Hepatic stellate cell (primary cell): ENCODE results near the gene KAZN.

Experiments
- DNase-seq: peaks from one replicate; pipeline ENCODE4 v3.0.0; 2011; ENCODE audit warnings: low spot score

Gene KAZN

DNA sequence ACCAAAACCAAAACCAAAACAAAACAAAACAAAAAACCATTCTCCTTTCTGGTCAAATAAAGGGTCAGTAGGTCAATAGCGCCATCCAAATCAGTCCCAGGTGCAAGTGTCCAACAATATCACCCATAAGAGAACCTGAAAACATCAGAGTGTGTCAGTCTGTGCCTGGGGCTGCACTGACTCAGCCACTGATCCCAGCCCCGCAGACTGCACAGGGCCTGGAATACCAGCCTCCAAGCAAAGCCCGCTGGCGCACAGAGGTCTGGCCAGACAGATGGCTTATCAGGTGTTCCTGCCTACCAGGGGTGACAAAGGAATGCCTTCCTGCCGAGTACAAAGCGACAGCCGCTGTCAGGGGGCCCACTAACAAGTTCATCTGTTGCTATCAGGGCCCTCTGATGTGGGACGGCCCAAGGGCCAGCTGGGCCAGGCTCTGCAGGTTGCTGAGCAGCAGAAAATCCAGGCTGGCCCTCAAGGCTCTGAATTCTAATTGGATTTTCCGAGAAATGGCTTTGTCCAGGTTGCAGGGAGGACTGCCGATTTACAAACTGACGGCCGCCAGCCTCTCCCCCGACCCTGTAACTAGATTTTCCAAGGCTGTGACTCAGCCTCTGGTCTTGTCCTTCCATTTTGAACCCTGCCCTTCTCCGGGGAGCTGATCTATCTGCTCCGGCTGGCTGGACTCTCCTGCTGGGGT, 541.3 kb downstream of the KAZN start:
- no peak for DNase-seq

DNA sequence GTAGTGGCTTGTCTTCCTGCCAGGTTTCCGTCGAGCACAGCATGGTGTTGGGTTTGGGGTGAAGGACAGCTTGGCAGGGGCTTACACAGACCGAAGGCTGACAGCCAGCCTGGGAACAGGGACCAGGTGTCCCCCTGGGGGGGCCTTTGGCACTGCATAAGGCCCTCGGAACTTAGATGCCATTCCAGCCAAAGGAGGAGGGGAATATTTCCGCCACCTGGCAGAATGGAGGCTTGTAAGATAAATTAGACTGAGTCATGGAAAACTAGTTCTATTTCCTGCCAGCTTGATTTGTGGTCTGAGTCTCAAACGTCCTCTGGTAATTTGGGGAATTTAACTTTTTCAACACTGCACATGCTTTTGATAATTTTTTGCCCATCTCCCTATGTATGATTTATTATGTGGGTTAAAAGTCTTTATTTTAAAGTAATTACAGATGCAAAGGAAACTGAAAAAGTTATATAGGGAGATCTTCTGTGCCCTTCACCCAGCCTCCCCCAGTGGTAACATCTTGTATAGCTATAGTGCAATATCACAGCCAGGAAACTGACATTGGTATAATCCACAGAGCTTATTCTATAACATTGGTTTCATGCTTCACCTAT, 543.6 kb downstream of the KAZN start:
- no peak for DNase-seq

DNA sequence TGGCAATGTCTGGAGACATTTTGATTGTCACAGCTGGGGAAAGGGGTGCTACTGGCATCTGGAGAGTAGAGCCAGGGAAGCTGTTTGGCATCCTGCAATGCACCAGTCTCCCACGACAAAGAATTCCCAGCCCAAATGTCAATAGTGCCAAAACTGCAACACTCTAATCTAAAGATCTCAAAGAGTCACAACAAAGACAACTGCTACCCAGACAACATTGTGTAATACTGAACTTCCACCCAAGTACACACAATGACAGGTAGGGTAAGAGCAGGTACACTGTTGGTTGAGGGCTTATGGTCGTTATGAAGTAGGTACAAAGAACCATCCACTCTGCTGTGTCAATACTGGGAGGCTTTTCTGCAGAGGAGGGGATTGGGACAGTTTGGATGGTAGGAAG, 546.8 kb downstream of the KAZN start:
- no peak for DNase-seq

DNA sequence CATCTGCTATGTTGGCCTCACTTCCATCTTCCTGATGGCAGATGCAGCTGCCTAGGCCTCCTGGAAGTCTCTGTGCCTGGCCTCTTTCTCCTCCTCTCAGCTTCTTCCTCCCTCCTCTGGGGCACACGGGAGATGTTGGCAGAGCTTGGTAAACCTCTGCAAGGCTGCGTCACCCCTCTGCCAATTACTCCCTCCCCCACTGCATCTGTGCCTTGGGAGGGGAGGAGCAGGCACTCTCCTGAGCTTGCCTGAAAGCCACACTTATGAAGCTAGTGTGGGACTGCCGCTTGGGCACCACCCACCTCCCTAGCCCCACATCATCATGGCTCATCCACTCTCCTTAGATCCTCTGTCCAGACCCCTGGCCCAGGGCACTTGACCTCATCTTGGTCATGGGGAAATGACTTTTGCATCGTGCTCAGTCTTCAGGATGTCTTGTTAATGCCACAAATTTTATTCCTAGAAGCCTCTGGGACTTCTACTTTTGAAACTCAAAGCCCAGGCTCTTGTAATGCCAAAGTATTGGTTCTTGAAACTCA, 547.7 kb downstream of the KAZN start:
- DNase-seq: no peak

DNA sequence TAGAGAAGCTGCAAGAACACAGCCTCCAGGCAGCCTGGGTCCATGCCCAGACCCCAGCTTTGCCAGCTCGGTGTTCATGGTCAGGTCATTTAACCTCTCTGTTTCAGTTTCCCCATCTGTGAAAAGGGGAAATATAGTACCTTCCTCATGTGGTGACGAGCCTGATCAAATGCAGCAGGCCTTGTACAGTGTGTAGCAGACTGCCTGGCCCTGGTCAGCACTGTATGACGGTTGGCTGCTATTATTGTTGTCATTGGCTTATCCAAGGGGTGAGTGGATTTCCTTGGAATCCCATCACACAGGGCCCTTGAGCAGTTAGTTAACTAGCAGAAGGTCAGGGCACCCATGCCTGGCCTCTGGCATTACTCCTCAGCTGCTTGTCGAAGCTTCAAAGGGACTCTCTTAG, 548.5 kb downstream of the KAZN start:
- no peak for DNase-seq

DNA sequence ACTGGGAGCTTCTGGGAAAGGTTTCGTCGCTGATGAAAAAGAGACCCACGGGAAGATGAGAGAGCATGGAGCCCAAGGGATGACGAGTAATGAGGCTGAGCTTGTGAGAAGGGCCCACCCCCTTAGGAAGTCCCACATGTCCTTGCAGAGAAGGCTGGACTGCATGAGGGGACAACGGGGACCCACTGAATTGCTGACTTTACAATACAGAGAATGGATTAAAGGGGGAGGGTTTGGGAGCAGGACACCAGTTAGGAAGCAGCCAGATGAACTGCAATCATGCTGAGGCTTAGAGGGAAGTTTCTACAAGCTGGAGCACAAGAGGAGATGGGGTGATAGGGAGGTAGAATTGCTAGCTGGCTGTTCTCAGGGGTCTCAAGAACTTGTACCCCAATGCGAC, 549.5 kb downstream of the KAZN start:
- DNase-seq: no peak

DNA sequence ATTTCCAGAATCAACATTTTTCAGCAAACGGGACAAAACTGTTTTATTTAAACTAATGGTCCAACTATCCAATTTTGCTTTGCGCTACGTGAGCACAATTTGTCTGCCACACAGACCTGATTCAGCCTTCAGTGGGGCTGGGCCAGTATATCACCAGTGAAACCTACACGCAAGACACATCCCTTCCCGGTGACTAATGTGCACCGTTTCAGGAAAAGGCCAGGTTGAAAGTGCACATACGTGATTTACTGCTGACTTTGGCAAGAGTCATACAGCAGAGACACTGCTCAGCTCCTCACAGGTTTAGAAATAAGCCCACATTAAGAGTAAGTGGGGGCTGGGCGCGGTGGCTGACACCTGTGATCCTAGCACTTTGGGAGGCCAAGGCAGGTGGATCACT, 550.0 kb downstream of the KAZN start:
- no peak for DNase-seq

DNA sequence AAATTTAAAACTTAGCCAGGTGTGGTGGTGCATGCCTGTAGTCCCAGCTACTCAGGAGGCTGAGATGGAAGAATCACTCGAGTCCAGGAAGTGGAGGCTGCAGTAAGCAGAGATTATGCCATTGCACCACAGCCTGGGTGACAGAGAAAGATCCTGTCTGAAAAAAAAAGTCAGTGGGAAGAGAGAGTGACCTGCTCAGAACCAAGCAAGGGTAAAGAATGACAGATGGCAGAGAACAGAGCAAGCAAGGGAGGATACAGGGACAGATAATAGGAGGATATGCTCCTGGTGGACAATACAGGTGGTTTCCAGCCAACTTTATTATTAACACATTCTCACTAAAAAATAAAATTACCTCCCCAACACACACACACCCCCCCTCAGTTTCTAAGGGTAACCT, 550.5 kb downstream of the KAZN start:
- no peak for DNase-seq

DNA sequence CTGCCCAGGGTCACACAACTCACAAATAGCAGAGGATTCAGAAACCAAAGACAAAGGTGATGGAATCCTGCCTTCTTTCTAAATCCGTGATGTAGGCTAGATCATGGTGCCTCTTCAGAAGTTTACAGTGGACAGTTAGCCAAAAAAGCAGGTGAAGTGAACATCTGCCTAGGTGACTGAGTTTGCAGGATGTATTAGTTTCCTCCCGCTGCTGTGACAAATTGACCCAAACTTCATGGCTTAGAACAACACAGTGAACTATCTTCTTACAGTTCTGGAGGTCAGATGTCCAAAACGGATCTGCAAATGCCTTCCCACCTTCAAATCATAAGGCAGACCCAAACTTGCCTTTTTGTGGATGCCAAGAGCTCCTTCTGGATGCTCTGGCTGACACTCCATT, 551.9 kb downstream of the KAZN start:
- no peak for DNase-seq

DNA sequence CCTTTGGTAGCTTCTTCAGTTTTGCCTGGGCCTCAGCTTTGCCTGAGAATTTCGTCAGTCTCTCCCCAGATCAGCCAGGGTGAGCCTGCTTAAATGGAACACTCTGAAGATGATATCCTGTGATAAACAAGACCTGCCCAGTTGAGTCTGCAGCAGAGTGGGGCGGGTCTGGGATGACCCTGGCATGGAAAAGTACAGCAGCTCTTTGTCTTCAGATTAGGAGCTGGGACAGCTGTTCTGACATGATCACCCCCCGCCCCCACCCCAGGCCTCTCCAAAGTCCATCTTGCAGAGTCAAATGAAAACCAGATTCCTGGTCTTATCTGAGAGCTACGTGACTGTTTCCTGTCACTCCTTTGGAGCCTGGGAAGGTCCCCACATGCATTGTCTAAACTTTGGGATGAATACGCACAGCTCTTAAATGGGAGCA, 552.9 kb downstream of the KAZN start:
- DNase-seq: no peak

DNA sequence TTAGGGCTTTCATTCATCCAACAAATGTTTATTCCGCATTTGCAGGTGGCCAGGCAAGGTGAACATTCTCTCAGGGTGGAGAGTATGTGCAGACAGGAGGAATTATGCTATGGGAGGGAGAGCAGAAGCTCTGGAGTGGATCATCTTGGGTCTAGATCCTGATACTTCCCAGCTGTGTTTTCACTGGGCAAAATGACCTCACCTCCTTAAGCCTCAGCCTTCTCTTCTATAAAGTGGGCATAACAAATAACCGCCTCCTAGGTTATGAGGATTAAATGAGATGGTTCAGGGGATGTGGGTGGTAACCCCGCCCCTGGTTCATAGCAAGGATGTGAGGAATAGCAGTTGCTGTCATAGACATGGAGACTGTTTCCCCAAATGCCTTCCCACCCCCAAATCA, 553.4 kb downstream of the KAZN start:
- DNase-seq: no peak

DNA sequence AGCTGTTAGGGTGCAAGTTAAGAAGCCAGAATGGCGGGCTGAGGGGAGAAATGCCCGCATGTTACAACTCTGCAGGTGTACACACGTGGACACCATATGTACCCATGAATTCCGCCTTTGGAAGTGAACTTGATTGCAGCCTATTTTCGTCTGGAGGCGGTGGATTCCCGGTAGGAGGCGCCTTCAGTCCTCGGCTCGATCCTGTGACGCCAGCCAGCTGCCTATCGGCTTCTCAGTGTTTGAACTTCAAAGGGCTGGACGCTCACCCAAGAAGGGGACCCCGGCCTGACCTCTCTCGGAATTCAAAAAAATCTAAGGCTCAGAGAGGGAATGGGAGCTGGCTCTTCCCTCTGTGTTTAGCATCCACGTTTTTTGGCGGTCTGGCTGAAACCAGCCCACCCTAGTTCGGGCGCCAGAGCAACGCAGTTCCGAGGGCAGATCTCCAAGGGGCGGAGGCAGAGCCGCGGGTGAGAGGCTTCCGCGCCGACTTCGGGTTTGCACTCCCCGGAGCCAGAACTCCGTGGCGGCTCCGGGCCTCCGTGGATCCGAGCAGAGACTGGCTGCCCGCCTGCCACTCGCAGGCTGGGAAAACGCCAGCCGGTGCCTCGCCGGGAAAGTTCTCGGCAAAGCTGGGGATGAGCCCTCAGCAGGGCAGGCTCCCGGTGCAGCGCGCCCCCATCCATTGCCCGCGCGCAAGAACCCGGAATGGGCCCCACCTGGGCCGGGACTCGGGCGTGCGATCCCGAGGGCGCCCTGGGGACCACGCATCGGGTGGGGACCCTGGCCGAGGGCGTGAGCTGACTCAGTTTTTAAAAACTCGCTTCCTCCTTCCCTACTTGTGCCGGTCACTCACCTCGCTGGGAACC, 554.1 kb downstream of the KAZN start:
- DNase-seq: peak; percentile 89

DNA sequence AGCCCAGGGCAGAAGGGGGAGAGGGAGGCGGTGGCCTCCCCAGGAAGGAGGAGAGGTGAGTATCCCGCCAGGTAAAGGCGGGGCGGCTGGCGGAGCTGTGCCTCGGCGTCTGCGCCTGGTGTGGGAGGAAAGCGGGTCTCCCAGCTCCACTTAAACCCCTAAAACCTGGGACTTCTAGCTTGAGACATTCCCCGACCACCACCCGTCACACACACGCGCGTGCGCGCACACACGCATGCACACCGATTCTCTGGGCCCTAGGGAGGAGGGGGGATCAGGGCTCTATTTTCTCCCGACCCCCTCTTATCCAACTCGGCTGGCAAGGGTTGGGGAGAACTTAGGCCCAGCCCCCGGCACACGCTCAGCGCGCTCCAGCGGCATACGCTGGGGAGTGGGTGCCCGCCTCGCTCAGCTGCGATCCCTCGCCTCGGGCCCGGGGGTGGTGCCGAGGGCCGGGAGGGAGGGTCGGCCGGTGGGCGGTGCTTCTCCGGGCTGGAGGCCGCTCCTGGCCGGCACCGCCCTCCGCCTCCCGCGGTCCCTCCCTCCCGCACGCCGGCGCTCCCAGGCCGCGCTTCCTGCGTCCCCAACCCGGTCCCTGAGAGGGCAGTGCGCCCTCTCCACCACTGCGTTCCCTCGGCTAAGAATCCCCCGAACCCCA, 554.8 kb downstream of the KAZN start, which contains the start of gene TMEM51:
TSS of gene TMEM51 (plus strand) at position 564 of the 658 bp plus-strand sequence. CDS start 61,341 bp downstream, outside the sequence.
- DNase-seq: peak; percentile 66

DNA sequence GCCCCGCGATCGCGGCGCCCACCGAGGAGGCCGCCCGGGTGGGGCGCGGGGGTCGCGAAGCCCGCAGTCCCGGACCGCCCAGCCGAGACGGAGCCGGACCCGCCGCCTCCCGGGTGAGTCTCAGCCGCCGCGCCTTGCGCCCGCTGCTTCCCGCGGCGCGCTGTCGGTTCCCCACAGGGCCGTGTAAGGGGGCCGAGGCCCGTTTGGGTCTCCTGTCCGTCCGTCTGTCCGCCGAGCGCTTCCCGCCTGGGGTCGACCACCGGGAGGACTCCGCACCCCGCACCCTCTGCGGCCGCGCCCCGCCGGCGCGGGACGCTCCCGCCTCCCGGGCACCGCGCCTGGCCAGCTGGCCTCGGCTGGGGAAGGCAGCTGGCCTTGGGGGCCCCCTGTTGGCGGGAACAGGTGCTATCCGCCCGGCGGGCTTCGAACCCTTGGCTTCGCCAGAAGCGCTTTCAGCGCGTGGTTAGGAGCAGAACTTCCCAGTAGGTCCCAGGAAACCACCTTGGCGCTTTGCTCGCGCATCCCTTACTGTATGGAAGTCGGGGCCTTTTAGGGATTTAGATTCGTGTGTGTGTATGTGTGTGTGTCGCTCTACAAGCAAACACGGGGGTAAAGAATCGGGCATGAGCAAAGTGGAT, 555.5 kb downstream of the KAZN start:
- peak; percentile 77 for DNase-seq

DNA sequence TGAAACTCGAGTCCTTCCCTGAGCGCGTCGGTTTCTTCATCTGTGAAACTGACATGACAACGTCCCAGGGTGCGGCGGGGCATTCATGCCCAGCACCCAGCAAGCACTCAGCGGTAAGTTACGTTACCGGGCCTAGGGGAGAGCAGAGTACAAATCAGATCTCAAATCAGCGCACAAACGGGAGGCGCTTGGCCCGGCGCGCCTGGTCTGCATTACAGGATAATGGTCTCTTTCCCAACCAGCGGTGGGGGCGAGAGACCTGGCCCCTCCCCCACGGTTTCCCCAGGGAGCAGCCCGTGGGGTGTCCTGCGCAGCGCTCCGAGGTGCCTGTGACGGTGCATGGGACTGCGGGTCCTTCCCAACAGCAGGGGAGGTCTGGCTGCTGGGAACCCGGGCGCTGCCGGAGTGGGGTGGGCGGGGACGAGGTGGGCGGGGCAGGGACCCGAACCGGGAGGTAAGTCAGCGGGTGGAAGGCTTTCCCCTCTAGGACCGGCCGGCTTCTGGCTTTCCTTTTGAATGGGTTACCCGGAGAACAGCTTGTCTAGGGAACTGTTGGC, 556.1 kb downstream of the KAZN start:
- peak; percentile 57 for DNase-seq

DNA sequence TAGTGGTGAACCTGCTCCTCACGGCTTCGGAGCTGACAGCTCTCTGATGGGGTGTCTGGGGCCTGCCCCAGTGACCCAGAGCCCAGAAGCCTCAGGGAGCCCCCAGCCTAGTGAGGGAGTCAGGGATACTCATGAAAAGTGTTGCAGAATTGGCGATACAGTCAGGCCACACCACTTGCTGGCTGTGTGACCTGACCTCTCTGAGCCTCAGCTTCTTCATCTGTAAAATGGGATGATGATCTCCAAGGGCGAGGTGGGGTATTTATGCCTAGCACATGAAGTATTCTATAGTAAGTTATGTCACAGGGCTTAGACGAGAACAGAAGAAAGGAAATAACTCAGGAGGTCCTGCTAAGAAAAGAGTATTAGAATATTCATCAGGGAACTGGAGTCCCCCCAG, 556.7 kb downstream of the KAZN start:
- DNase-seq: no peak

DNA sequence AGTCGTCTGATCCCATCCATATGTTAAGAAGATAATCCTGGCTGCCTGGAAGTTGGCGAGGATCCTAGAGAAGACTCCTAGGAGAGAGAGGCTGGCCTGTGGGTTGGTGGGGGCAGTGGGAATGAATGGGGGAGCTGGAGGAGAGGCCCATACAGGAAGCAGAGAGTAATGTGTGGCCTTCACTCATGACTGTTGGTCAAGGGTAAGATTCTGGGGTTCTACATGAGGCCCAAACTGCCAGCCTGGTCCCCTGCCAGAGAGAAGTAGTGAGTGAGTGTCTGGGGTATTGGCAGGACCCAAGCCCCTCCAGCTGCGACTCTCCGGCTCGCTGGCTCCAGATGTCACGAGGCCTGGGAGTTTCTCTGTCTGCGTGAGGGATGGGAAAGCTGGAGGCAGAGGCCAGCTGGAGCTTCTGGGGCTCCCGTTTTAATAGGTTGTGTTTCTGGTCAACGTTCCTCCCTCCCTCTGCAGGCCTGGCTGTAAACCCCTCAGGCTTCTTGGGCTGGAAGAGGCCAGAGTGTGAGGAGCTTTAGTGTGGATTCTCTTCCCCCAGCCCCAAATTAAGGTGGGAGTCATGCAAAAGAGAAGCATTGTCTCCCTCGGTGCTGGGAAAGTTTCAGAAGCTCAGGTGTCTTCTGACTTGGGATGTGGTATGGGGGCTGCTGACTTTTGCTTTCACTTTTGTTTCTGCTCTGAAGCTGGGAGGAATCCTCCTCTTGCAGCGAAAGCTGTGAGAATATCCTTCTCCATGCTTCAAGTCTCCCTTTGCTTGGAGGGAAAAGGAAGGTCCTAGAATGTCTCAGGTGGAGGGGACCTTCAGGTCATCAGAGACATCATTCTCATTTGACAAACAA, 557.6 kb downstream of the KAZN start:
- DNase-seq: no peak

DNA sequence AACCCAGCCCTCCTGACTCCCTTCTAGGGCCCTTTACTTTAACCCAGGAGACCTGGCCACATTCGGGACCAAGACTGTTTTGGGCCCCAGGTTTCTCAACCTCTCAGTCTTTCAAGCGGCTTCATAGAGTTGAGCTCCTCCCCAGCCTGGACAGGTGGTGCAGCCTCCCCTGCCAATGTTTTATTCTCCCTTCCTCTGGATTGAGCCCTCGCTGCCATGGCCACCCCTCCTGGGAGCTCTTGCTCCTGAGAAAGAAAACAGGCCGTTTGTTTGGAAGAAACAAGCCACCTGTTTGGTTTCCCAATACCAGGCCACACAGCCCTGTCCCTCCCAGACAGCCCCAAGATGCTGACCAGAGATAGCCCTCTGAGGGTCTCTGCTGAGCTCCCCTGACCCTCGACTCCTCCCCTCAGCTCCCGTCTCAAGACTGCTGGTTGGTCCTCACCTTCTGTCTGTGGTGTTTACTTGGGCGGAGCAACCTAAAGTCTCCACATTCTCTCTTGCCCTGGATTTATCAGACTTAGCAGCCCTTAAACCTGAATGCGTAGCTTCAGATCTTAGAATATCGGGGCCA, 558.4 kb downstream of the KAZN start:
- no peak for DNase-seq

DNA sequence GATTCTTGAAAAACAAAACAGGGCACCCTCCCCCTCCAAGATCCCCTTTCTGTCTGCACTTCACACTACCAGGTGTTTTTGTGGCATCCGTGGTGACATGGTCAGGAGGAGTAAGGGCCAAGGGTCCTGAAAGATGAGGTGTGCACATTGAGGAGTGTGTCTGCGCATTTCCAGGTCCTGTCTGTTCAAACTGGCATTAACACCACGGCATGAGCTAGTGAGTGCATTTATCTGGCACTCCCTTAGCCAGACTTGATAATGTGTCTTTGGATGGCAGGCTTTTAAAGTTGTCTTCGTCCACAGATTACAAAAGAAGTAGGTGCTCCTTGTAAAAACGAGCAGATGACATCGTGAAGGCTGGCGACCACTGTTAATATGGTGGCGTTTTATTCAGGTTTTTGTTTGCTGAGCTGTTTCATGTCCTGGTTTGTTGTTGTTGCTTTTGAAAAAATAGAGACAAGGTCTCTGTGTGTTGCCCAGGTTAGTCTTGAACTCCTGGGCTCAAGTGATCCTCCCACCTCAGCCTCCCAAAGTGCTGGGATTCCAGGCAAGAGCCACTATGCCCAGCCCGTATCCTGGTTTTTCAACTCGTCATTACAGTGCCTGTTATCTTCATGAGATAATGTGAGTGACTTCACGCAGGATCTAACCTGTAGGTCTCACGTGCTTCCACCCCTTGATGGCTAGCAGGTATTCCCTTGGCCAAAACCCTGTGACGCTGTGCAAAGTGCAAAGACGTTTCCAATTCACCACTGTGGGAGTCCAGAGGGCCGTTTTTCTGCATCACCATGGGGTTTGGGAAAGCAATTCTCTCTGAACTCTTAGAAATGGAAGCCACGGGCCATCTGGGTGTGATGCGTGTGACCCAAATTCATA, 559.3 kb downstream of the KAZN start:
- no peak for DNase-seq
